ENCODE data around the gene MAP1S.

The MAP1S gene

DNA sequence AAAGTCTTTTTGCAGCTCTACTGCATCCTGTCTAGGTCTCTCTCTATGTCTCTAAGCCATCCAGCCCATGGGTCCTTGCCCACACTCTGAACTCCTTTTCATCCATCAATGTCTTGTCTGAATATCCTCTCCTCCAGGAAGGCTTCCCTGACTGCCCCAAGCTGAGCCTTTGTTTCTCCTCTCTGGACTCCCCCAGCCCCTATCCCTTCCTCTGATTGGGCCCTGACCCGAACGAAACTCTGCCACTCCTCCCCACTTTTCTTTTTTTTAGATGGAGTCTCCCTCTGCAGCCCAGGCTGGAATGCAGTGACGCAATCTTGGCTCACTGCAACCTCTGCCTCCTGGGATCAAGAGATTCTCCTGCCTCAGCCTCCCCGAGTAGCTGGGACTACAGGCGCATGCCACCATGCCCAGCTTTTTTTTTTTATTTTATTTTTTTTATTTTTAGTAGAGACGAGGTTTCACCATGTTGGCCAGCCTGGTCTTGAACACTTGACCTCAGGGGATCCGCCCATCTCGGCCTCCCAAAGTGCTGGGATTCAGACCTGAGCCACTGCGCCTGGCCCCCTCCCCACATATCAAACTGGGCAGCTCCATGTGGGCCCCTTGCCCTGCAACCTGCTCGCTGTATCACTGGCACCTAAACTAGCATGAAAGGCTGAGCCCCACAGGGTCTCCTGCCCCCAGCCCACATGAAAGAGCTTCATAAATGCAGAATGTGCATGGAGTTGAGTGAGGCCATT lies 30.3 kb upstream of the MAP1S start:
- DNase-seq: no peak

DNA sequence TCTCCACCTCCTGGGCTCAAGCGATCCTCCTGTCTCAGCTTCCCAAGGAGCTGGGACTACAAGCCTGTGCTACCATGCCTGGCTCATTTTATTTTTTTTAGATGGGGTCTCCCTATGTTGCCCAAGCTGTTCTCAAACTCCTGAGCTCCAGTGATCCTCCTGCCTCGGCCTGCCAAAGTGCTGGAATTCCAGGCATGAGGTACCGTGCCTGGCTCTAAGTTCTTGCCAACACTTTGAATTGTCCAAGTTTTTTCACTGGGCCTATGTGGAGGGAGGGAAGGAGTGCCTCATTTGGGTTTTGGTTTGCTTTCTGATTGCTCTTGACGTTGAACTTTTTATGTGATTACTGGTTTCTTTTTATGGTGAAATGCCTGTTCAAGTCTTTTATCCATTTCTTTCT lies 26.7 kb upstream of the MAP1S start:
- no peak for DNase-seq

DNA sequence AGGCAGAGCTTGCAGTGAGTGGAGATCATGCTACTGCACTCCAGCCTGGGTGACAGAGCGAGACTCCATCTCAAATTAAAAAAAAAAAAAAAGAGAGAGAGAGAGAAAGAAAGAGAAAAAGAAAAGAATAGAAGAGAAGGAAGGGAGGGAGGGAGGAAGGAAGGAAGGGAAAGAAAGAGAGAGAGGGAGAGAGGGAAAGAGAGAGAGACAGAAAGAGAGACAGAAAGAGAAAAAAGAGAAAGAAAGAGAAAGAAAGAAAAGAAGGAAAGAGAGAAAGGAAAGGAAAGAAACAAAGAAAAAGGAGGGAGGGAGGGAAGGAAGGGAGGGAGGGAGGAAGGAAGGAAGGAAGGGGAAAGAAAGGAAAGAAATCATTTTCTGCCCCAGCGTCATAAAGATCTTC lies 24.1 kb upstream of the MAP1S start:
- no peak for DNase-seq

DNA sequence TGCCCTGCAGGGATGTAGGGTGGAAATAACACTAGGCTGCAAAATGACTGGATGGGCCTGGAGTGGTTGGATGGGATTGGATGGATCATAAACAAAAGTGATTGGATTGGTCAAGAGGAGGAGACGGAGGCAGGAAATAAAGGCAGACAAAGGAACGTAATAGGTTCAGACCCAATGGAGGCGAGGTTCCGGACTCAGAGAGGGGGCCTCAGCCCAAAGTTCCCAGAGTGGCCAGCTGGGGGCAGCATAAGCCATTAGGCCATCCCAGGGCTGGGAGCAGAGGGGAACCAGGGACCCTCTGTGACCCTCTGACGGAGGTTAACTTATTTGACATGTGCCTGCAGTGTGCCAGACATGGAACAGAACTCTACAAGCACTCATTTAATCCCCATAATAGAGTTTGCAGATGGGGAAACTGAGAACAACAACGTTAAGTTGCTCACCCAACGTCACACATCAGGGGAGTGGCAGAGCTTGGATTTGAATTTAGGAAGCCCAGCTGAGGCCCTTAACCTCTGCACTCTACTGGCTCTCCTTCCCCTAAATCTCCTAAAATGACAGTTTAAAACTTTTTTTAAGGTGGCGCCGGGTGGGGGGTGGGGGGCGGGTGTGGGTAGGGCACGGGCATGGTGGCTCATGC lies 15.3 kb upstream of the MAP1S start:
- DNase-seq: peak; percentile 37 to 69 (median 49)

DNA sequence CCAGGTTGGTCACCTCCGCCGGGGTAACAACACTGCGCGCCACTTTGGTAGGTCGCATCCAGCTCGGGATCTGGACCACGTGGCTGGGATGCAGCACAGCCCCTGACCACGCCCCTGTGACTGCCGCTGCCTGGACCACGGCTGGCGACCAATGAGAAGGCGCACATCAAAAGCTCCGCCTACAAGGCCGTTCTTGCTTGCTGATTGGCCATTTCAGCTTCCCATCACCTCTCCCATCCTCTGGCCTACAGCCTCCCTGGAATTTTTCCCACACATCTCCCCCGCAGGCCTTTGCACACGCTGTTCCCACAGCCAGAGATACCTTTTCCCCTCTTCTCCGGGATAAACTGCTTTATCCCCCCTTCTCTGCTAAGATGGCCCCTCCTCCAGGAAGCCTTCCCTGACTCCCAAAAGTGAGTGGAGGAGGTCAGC lies 12.5 kb upstream of the MAP1S start:
- no peak for DNase-seq

DNA sequence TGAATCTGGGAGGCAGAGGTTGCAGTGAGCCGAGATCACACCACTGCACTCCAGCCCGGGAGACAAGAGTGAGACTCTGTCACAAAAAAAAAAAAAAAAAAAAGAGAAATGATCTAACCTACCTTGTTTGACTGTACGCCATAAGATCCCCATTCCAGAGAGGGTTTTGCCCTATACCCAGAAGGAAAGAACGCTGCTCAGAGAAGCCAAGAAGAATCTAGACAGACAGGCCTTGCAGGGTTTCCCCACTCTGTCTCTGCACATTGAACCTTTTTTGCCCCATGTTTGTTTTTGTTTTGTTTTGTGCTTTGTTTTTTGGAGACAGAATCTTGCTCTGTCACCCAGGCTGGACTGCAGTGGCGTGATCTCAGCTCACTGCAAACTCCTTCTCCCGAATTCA lies 7.4 kb upstream of the MAP1S start:
- DNase-seq: no peak

DNA sequence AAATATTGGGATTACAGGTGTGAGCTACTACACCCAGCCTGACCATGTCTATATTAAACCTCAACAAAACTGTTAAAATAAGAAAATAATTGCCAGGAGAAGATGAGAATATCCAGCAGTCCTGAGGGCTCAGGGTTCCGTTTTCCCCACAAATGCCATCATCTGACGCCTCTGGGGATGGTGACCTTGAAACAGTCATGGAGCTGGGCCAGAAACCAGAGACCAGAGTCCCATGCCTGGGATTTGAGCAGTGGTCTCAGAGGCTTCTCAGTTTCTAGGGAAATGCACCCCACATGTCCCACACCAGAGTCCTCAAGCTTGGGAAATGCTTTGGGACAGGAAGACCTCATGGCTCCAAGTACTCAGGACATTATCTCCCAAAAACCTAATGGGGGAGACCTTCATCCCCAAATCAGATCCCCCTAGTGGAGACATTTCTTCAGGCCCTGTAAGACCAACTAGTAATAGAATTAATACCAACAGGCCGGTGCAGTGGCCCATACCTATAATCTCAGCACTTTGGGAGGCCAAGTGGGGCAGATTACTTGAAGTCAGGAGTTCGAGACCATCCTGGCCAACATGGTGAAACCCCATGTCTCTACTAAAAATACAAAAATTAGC lies 2.9 kb upstream of the MAP1S start:
- no peak for DNase-seq

DNA sequence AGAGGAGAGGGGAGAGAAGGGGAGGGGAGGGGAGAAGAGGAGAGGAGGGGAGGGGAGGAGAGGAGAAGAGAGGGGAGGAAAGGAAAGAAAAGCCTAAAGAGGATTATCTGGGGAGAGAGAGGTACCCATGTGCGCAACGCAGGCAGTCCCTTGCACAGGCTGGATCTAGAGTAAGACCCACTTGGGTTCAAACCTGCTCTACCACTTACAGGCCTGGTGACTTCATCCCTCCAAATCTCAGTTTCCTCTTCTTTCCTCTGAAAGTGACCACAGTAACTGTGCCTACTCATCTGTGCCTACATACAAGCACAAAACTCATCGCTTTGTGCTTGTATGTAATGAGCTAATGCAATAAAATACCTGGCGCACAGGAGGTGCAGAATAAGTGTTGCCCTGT lies 732 bp upstream of the MAP1S start:
- peak in 1 of 5 donors; percentile 35 for DNase-seq

DNA sequence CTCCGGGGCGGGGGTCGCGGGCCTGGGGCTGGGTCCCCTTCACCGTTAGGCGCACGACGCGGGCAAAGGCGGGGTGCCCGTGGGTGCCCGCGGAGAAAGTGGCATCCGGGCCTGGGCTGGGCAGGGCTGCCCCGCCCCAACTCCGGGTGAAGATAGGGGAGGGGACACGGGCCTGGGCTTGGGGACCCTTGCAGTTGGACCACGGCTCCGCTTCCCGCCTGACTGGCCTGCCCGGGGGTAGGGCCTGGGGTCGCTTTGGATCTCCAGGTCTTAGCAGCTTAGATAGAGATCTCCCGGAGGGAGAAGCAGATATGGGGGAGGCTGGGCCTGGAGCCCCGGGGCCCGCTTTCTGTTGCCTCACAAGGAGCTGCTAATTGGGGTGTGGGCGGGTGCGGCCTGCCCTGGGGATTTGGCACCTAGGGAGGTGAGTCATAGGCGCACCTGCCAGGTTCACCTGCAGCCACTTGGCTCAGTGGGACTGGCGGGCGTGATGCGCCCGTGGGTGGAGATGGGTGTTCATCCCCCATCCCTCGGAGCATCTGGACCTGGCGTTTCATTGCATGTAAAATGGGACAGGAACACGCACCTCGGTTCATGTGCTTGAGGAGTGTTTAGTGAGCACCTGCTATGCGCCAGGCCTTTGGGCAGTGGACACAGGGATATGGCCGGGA lies 585 bp downstream of the MAP1S start:
- peak in 1 of 5 donors; percentile 18 for DNase-seq

DNA sequence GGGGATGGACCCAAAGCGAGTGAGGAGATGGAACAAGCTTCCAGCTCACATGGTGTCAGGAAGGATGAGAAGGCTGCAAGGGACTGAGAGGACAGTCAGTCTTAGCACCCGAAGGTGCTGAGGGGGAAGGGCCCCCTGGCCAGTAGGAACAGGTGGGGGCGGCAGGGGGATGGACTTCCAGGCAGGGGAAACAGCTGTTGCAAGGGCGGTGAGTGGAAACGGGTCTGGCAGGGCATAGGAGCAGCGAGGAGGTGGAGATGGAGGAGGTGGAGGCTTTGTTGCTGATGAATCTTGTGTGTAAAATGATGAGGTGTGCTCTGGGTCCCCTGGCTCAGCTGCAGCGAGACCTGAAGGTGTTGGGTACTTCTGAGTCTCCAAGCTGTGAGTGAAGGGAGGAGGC lies 1.2 kb downstream of the MAP1S start:
- DNase-seq: no peak

DNA sequence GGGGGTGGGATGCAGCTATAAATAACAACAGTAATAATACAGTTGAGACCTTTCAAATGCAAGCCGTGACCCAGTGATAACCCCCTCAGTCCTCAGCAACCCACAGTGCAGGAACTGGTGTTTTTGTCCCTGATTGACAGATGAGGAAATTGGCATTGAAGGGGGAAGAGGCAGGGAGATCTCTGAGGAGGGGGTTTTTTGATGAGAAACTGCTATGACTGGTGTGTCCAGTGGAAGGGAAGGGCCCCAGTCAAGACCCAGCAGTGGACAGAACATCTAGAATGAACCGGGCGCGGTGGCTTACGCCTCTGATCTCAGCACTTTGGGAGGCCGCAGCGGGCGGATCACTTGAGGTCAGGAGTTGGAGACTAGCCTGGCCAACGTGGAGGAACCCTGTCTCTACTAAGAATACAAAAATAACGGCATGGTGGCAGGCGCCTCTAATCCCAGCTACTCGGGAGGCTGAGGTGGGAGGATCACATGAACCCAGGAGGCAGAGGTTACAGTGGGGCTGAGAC lies 1.9 kb downstream of the MAP1S start:
- DNase-seq: no peak

DNA sequence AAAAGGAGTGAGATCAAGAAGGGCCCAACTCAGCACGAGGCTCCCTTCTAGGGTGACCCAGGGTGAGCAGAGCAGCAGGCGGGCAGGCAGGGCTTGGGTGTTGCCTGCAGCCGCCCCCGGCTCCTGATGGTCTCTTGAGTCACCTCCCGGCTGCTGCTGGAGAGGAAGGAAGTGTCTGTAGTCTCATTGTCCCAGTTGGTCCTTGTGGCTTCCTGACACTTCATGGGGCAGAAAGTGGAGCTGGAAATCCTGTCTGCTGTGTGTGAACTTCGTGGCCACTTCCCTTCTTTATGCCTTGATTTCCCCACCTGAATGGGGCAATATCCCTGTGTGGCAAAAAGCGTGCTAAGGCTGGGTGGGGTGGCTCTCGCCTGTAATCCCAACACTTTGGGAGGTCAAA lies 2.5 kb downstream of the MAP1S start:
- DNase-seq: no peak

DNA sequence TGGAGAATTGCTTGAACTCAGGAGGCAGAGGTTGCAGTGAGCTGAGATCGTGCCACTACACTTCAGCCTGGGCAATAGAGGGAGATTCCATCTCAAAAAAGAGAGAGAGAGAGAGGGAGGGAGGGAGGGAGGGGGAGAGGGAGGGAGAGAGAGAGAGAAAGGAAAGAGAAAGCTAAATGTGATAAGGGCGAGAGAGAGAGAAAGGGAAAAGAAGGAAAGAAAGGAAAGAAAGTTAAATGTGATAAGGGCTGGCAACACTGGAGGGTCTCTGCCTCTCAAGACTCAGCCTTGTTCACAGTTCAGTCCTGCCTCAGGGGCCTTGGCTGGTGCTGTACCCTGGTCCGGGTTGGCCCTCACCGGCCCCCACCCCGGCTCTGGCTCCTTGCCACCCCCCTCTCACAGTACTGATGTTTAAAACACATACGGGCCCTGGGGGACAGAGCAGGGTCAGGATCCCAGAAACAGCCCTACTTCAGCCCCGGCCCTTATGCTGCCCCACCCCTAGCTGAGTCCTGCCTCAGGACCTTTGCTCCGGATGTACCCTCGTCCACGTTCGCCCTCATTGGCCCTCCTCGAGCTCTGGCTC lies 3.5 kb downstream of the MAP1S start:
- DNase-seq: no peak

DNA sequence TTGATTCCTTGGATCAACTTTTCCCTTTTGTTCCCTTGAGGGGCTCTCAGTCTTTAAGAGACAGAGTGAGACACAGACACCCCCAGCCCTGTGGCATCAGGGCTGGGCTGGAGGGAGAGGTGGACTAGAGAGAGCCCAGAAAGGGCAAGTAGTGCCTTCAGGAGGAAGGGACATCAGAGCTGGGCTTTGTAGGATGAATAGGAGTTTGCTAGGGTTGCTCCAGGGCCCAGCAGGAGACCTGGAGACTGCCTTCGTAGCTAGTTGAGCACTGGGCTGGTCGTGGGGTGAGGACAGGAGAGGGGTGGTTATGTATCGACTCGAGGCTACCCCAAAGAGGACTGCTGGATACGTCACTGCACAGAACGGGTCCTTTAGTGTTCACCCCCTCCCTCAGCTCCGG lies 5.4 kb downstream of the MAP1S start:
- no peak for DNase-seq

DNA sequence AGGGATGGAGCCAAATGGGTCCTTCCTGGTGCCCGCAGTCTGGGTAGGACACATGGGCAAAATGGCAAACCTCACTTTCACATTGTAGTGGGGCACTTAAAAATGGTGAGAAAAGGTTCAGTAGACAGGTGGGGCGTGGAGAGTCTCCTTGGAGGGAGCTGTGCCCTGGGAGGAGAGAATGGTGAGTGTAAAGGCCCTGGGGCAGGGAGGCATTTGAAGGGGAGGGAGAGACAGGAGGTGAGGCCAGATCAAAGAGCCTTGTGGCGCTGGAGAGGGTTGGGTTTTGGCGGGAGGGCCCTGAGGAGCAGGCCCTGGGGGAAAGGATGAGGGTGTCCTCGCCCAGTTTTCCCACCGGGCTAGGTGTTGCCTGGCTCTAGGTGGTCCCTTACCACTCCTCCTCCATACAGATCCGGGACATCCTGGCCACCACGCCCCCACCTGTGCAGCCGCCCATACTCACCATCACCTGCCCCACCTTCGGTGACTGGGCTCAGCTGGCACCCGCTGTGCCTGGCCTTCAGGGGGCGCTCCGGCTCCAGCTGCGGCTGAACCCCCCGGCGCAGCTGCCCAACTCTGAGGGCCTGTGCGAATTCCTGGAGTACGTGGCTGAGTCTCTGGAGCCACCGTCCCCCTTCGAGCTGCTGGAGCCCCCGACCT lies 6.3 kb downstream of the MAP1S start:
- DNase-seq: no peak

DNA sequence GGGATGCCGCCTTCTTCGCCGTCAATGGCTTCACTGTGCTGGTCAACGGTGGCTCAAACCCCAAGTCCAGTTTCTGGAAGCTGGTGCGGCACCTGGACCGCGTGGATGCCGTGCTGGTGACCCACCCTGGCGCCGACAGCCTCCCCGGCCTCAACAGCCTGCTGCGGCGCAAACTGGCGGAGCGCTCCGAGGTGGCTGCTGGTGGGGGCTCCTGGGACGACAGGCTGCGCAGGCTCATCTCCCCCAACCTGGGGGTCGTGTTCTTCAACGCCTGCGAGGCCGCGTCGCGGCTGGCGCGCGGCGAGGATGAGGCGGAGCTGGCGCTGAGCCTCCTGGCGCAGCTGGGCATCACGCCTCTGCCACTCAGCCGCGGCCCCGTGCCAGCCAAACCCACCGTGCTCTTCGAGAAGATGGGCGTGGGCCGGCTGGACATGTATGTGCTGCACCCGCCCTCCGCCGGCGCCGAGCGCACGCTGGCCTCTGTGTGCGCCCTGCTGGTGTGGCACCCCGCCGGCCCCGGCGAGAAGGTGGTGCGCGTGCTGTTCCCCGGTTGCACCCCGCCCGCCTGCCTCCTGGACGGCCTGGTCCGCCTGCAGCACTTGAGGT lies 7.0 kb downstream of the MAP1S start:
- DNase-seq: no peak

DNA sequence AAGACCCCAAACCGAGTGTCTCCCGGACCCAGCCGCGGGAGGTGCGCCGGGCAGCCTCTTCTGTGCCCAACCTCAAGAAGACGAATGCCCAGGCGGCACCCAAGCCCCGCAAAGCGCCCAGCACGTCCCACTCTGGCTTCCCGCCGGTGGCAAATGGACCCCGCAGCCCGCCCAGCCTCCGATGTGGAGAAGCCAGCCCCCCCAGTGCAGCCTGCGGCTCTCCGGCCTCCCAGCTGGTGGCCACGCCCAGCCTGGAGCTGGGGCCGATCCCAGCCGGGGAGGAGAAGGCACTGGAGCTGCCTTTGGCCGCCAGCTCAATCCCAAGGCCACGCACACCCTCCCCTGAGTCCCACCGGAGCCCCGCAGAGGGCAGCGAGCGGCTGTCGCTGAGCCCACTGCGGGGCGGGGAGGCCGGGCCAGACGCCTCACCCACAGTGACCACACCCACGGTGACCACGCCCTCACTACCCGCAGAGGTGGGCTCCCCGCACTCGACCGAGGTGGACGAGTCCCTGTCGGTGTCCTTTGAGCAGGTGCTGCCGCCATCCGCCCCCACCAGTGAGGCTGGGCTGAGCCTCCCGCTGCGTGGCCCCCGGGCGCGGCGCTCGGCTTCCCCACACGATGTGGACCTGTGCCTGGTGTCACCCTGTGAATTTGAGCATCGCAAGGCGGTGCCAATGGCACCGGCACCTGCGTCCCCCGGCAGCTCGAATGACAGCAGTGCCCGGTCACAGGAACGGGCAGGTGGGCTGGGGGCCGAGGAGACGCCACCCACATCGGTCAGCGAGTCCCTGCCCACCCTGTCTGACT lies 7.9 kb downstream of the MAP1S start:
- DNase-seq: no peak

DNA sequence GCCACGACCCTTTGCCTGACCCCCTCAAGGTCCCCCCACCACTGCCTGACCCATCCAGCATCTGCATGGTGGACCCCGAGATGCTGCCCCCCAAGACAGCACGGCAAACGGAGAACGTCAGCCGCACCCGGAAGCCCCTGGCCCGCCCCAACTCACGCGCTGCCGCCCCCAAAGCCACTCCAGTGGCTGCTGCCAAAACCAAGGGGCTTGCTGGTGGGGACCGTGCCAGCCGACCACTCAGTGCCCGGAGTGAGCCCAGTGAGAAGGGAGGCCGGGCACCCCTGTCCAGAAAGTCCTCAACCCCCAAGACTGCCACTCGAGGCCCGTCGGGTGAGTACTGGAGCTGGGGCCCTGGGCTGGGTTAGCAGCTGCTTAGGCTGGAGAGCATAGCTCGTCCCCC lies 8.6 kb downstream of the MAP1S start:
- no peak for DNase-seq

DNA sequence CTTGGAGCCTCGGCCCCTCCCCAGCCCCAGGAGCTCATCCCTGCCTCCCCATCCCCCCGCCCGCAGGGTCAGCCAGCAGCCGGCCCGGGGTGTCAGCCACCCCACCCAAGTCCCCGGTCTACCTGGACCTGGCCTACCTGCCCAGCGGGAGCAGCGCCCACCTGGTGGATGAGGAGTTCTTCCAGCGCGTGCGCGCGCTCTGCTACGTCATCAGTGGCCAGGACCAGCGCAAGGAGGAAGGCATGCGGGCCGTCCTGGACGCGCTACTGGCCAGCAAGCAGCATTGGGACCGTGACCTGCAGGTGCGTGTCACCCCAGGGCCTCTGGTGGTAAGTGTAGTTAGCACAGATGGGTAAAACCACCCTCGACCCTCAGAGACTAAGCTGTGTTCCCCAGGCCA lies 13.8 kb downstream of the MAP1S start:
- no peak for DNase-seq

DNA sequence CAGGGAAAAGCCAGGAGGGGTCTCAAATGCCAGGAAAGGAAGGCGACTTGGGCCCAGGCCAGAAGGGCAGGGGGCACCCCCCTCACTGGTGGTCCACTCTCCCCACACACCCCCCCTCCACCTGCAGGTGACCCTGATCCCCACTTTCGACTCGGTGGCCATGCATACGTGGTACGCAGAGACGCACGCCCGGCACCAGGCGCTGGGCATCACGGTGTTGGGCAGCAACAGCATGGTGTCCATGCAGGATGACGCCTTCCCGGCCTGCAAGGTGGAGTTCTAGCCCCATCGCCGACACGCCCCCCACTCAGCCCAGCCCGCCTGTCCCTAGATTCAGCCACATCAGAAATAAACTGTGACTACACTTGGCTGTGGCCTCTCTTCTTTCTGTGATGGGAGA lies 14.9 kb downstream of the MAP1S start:
- no peak for DNase-seq

DNA sequence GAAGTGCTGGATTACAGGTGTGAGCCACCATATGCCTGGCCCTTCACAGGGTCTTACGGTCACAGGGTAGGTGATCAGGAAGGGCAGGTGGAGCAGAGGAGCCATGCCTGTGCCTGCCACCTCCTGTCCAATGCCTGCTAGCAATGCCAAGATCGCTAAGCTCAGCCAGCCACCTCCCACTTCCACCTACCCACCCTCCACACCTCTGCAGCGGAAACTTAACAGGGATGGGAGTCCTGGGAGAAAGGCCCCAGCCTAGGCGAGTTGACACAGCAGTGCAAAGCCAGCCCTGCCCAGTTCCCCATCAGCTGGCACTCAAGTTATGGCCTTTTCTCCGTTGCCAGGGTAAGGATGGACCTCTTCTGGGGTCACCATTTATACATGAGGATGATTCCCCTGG lies 16.1 kb downstream of the MAP1S start:
- DNase-seq: no peak
